H1 (cell line): ENCODE results near the gene ZCCHC10.

ENCODE experiments used
- ATF2 ChIP-seq: IDR thresholded peaks from 2 replicates; pipeline ENCODE4 v1.6.1; 2012; ENCODE audit warnings: low read length, inconsistent platforms
- ATF3 ChIP-seq: IDR thresholded peaks from 2 replicates; pipeline ENCODE4 v1.6.1; 2011; ENCODE audit warnings: low read depth, mild to moderate bottlenecking, low read length; ENCODE audit not compliant: insufficient read depth
- CTCF ChIP-seq, 3 experiments: IDR thresholded peaks; 1 replicate in 2 of 3; 2 replicates in 1 of 3; pipeline versions ENCODE4 v1.5.1 to v1.6.1; 2011; ENCODE audit warnings: low read length in 3 of 3, mild to moderate bottlenecking in 3 of 3, inconsistent platforms in 2 of 3, low read depth in 1 of 3, moderate library complexity in 1 of 3; ENCODE audit not compliant: insufficient read depth in 1 of 3; ENCODE audit errors: control extremely low read depth in 1 of 3
- EZH2 ChIP-seq: fragments of 200-600 bp; sonication (generic); IDR thresholded peaks from 2 replicates; pipeline ENCODE4 v1.7.1; 2012; ENCODE audit warnings: low read depth, mild to moderate bottlenecking, moderate library complexity, low read length, inconsistent platforms; ENCODE audit not compliant: severe bottlenecking
- KDM1A ChIP-seq: fragments of 200-600, 300-600 bp; sonication (generic); IDR thresholded peaks from 2 replicates; pipeline ENCODE4 v1.7.1; 2016; ENCODE audit warnings: mild to moderate bottlenecking, low read length, borderline replicate concordance
- TBP ChIP-seq: IDR thresholded peaks from 2 replicates; pipeline ENCODE4 v1.6.1; 2011; ENCODE audit warnings: low read depth, low read length, improper control_type of control experiment

- TF ChIP-seq CTCF (IDR thresholded peaks at IDR 0.05; ENCODE audit: control extremely low read depth in 1 of 3, insufficient read depth in 1 of 3, low read depth in 1 of 3, low read length in 3 of 3), result no peak
- no peak for TF ChIP-seq KDM1A
- no peak for TF ChIP-seq ATF3
- TF ChIP-seq EZH2, result no peak
- TF ChIP-seq TBP, result no peak
- no peak for TF ChIP-seq ATF2
Measured at GRCh38 chr5:132949136-132949535, 77.2 kb downstream of the ZCCHC10 start.
